Stimulated activated naive CD8-positive, alpha-beta T cell treated with anti-CD3 and anti-CD28 coated beads, Interleukin-15, Interleukin-2, amounts not matched to agents 100 U/mL and 50 U/mL, for 24 hours (primary cell): Measurements from ENCODE around the gene RAD51B.

Source experiments
- ATAC-seq: fragments of 150-1000 bp; cut with Tn5 transposase; one replicate; pipeline ENCODE4 v1.10.0; 2021
- DNase-seq: peaks from one replicate; pipeline ENCODE4 v3.0.0; 2021

Gene RAD51B

GRCh38 chr14:68594737-68595380 lies 775.3 kb downstream of the RAD51B start:
- no peak for ATAC-seq
- no peak for DNase-seq

- DNase-seq = no peak
- no peak for ATAC-seq
Measured at GRCh38 chr14:68596211-68596610, 776.6 kb downstream of the RAD51B start.

- ATAC-seq (no peak), DNase-seq (no peak)
Measured at GRCh38 chr14:68596701-68597100, 777.1 kb downstream of the RAD51B start.

GRCh38 chr14:68598089-68598488 lies 778.5 kb downstream of the RAD51B start:
- ATAC-seq = no peak
- no peak for DNase-seq

GRCh38 chr14:68598621-68599447 lies 779.3 kb downstream of the RAD51B start:
- ATAC-seq (no peak), DNase-seq (no peak)

GRCh38 chr14:68599896-68600610 lies 780.5 kb downstream of the RAD51B start:
- DNase-seq (no peak), ATAC-seq (no peak)

GRCh38 chr14:68602507-68602906 lies 782.9 kb downstream of the RAD51B start:
- DNase-seq (no peak), ATAC-seq (no peak)

GRCh38 chr14:68603533-68604360 lies 784.2 kb downstream of the RAD51B start:
- ATAC-seq (no peak), DNase-seq (no peak)

- no peak for ATAC-seq
- DNase-seq = no peak
Measured at GRCh38 chr14:68604361-68604730, 784.8 kb downstream of the RAD51B start.

- ATAC-seq = no peak
- no peak for DNase-seq
Measured at GRCh38 chr14:68604822-68605221, 785.2 kb downstream of the RAD51B start.

GRCh38 chr14:68606176-68606575 lies 786.6 kb downstream of the RAD51B start:
- no peak for ATAC-seq
- DNase-seq = no peak

- DNase-seq (no peak), ATAC-seq (no peak)
Measured at GRCh38 chr14:68606644-68607043, 787.1 kb downstream of the RAD51B start.

- ATAC-seq (no peak), DNase-seq (no peak)
Measured at GRCh38 chr14:68607081-68607866, 787.7 kb downstream of the RAD51B start.

- ATAC-seq = no peak
- DNase-seq = no peak
Measured at GRCh38 chr14:68607867-68608573, 788.4 kb downstream of the RAD51B start.

- DNase-seq (no peak), ATAC-seq (no peak)
Measured at GRCh38 chr14:68608574-68608962, 789.0 kb downstream of the RAD51B start.

- DNase-seq = no peak
Measured at GRCh38 chr14:68609012-68609411, 789.4 kb downstream of the RAD51B start.

GRCh38 chr14:68610251-68610793 lies 790.7 kb downstream of the RAD51B start:
- DNase-seq = no peak
- no peak for ATAC-seq

More at GRCh38 chr14:68609012-68609411, 789.4 kb downstream of the RAD51B start:
- no peak for ATAC-seq

- ATAC-seq (no peak), DNase-seq (no peak)
Measured at GRCh38 chr14:68611599-68611998, 792.0 kb downstream of the RAD51B start.

- no peak for ATAC-seq
- DNase-seq = no peak
Measured at GRCh38 chr14:68612049-68612448, 792.5 kb downstream of the RAD51B start.

- DNase-seq (no peak), ATAC-seq (no peak)
Measured at GRCh38 chr14:68616221-68616902, 796.8 kb downstream of the RAD51B start.
